ENCODE results near the gene CCR7. TPM values are rescaled to one million over a fixed set of nuclear protein-coding genes. Genes with fewer than 3 reads are reported as not detected.
"Not testable (repeated sequence)": the region's sequence is repeated elsewhere in the genome, so short reads cannot be mapped to it uniquely, and the experiment has no call there.

Gene CCR7
- total RNA-seq, 4 donors from 2014 or later, result 0.33 TPM; not detected in 3

DNA sequence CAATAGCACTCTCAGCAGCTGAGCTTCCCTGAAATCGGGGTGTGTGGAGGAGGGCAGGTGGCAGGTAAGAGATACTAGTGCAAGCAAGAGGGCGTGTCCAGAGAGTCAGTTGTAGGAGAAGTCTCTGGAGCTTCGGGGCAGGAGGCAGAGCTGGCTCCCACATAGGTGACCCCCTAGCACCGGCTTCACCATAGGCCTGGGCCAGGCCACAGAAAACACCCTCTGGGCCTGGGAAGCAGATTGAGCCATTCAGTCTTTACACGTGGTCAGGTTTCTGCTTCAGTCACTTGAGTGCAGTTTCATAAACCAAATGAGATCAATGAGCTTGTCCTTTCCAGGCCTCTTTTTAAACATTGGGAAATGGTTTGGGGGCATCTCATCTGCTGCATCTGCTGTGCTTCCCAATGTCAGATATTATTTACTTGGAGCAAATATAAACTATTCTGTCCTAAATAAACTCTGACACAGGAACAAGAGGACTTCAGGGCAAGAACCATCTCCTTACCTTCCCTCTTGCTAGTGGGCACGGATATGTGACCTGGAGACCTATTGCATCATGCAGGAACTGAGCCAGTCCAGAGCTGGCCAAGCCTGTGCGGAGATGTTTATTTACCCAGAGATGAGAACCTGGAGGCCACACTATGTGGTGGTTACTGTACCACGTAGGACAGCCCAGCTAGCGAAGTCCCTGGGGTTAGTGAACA, 16.1 kb downstream of the CCR7 start:
- no peaks in the 10 kb centered on the region for H3K27me3 ChIP-seq
- no peak for TF ChIP-seq EP300 (IDR thresholded peaks at IDR 0.05)
- peak; percentile 74 to 79 for TF ChIP-seq POLR2AphosphoS5 (IDR thresholded peaks at IDR 0.05)
- TF ChIP-seq POLR2A (IDR thresholded peaks at IDR 0.05; ENCODE audit: low read depth), result no peak
- TF ChIP-seq, protein P1, sequence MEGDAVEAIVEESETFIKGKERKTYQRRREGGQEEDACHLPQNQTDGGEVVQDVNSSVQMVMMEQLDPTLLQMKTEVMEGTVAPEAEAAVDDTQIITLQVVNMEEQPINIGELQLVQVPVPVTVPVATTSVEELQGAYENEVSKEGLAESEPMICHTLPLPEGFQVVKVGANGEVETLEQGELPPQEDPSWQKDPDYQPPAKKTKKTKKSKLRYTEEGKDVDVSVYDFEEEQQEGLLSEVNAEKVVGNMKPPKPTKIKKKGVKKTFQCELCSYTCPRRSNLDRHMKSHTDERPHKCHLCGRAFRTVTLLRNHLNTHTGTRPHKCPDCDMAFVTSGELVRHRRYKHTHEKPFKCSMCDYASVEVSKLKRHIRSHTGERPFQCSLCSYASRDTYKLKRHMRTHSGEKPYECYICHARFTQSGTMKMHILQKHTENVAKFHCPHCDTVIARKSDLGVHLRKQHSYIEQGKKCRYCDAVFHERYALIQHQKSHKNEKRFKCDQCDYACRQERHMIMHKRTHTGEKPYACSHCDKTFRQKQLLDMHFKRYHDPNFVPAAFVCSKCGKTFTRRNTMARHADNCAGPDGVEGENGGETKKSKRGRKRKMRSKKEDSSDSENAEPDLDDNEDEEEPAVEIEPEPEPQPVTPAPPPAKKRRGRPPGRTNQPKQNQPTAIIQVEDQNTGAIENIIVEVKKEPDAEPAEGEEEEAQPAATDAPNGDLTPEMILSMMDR (IDR thresholded peaks at IDR 0.05), result no peak
- WGBS, result 45% methylated on average over 9 of the region's 9 CpGs
- H3K4me3 ChIP-seq, result no peak overlapping the region
- peaks cover 63 to 80% (median 72%) of the 10 kb centered on the region in 4 donors for H3K4me1 ChIP-seq
- DNase-seq (ENCODE audit: extremely low spot score), result peak; percentile 95
- H3K36me3 ChIP-seq, result no peaks in the 10 kb centered on the region
- intact Hi-C loops (cut with DNase I), result no loop called here
- H3K9me3 ChIP-seq, result no peaks in the 10 kb centered on the region
- peak overlapping the region; percentile 71 to 83 (median 79) for H3K27ac ChIP-seq (replicated peaks in 1 of 4)

DNA sequence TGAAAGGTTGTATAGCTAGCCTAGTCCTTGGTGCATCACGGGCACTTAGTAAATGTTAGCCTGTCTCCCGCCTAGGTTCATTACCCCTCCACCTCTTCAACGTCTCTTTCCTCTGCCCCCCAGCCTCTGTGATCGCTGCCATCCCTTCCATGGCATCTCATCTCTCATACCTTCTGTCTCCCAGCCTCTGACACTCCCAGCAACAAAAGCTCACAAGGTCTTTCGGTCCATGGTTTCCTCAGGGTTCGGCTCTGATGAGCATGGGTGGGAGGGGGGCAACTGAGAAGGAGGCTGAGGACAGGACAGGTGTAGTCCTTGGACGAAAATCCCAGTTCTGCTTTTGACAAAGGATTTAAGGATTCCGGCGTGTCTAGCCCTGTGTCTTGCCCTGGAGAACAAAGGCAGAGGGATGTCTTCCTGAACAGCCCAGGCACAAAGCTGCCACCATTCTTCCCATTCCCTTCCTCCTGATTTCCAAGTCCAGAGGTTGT, 16.7 kb downstream of the CCR7 start:
- Histone ChIP-seq H3K27me3 (no peaks in the 10 kb centered on the region), H3K4me1 (peaks cover 64 to 80% (median 72%) of the 10 kb centered on the region in 4 donors), H3K27ac (replicated peaks in 1 of 4) (peak overlapping the region; percentile 71 to 83 (median 79)), H3K4me3 (no peak overlapping the region), H3K36me3 (no peaks in the 10 kb centered on the region), H3K9me3 (no peaks in the 10 kb centered on the region)
- intact Hi-C loops (cut with DNase I), result no loop called here
- peak; percentile 53 for DNase-seq (ENCODE audit: extremely low spot score)
- 88% methylated on average over 9 of the region's 9 CpGs for WGBS
- TF ChIP-seq POLR2A (IDR thresholded peaks at IDR 0.05; ENCODE audit: low read depth) (no peak), EP300 (IDR thresholded peaks at IDR 0.05) (no peak), POLR2AphosphoS5 (IDR thresholded peaks at IDR 0.05) (no peak)
- TF ChIP-seq, protein P1 (IDR thresholded peaks at IDR 0.05), result no peak

- Histone ChIP-seq H3K9me3 (no peaks in the 10 kb centered on the region), H3K4me3 (no peak overlapping the region), H3K4me1 (peaks cover 64 to 80% (median 72%) of the 10 kb centered on the region in 4 donors), H3K27me3 (no peaks in the 10 kb centered on the region), H3K27ac (replicated peaks in 1 of 4) (peak overlapping the region; percentile 71 to 83 (median 79)), H3K36me3 (no peaks in the 10 kb centered on the region)
- TF ChIP-seq POLR2A (IDR thresholded peaks at IDR 0.05; ENCODE audit: low read depth) (no peak), EP300 (IDR thresholded peaks at IDR 0.05) (no peak), POLR2AphosphoS5 (IDR thresholded peaks at IDR 0.05) (no peak)
- TF ChIP-seq, protein P1 (IDR thresholded peaks at IDR 0.05), result no peak
- intact Hi-C loops (cut with DNase I), result no loop called here
- no peak for DNase-seq (ENCODE audit: extremely low spot score)
- WGBS, result 69% methylated on average over 2 of the region's 2 CpGs
Observed at GRCh38 chr17:40547785-40548478, 17.3 kb downstream of the CCR7 start.

DNA sequence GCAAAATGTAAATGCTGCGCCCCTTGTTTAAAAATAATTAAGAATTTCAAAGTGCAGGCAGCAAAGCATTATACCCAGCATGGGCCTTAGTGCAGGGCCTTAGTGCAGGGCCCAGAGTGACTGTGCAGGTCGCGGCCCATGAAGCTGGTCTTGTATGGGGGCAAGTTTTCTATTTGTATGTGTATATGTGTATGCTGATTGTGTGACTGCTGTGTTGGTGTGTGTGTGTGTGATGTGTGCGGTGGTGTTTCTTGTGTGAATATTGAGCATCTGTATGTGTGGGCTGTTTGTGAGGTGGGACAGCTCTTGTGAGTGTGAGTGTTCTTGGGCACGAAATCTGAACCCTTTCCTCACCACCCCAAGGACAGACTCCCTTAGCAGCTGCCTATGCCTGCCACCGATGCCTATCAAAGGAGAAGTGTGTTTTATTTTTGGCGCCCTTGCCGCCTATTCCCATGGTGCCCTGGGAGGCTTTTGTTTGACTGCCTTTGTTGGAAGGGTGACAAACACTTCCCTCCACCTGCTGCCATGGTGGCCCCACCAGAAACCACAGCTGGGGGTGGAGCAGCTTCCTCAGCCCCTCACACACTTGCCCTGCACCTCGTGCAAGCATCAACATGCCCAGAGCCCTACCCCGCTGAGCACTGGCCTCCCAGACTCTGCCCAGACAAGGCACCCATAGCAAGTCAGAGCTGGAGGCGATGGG, 18.0 kb downstream of the CCR7 start:
- peaks cover 64 to 80% (median 72%) of the 10 kb centered on the region in 4 donors for H3K4me1 ChIP-seq
- WGBS, result 78% methylated on average over 11 of the region's 11 CpGs
- H3K9me3 ChIP-seq, result no peaks in the 10 kb centered on the region
- H3K27ac ChIP-seq (replicated peaks in 1 of 4), result peak overlapping the region; percentile 71 to 83 (median 79)
- peak; percentile 68 for DNase-seq (ENCODE audit: extremely low spot score)
- H3K27me3 ChIP-seq, result no peaks in the 10 kb centered on the region
- intact Hi-C loops (cut with DNase I), result no loop called here
- no peaks in the 10 kb centered on the region for H3K36me3 ChIP-seq
- H3K4me3 ChIP-seq, result no peak overlapping the region
- TF ChIP-seq POLR2AphosphoS5 (IDR thresholded peaks at IDR 0.05), result no peak
- TF ChIP-seq POLR2A (IDR thresholded peaks at IDR 0.05; ENCODE audit: low read depth), result no peak
- TF ChIP-seq, protein P1 (IDR thresholded peaks at IDR 0.05), result no peak
- no peak for TF ChIP-seq EP300 (IDR thresholded peaks at IDR 0.05)

DNA sequence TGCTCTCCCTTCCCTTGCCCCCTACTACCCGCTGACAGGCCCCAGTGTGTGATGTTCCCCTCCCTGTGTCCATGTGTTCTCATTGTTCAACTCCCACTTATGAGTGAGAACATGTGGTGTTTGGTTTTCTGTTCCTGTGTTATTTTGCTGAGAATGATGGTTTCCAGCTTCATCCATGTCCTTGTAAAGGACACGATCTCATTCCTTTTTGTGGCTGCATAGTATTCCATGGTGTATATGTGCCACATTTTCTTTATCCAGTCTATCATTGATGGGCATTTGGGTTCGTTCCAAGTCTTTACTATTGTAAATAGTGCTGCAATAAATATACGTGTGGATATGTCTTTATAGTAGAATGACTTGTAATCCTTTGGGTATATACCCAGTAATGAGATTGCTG, 18.8 kb downstream of the CCR7 start:
- intact Hi-C loops (cut with DNase I); H3K36me3 ChIP-seq; H3K4me3 ChIP-seq; H3K27ac ChIP-seq (replicated peaks in 1 of 4); DNase-seq (ENCODE audit: extremely low spot score); H3K27me3 ChIP-seq; H3K9me3 ChIP-seq: not testable (repeated sequence)
- peaks cover 66 to 80% (median 72%) of the 10 kb centered on the region in 4 donors for H3K4me1 ChIP-seq
- WGBS, result 91% methylated on average over 4 of the region's 4 CpGs

All from esophagus muscularis mucosa (tissue), 4 donors.